GM18520 (cell line): ENCODE results near the gene RSBN1.

Experiments
- ATAC-seq: cut with Tn5 transposase; IDR thresholded peaks from one replicate; pipeline ENCODE4 v1.9.1; 2021; ENCODE audit not compliant: unreplicated experiment

The RSBN1 gene

GRCh38 chr1:113813218-113813617 is 942 bp upstream of the RSBN1 start:
- no peak for ATAC-seq

DNA sequence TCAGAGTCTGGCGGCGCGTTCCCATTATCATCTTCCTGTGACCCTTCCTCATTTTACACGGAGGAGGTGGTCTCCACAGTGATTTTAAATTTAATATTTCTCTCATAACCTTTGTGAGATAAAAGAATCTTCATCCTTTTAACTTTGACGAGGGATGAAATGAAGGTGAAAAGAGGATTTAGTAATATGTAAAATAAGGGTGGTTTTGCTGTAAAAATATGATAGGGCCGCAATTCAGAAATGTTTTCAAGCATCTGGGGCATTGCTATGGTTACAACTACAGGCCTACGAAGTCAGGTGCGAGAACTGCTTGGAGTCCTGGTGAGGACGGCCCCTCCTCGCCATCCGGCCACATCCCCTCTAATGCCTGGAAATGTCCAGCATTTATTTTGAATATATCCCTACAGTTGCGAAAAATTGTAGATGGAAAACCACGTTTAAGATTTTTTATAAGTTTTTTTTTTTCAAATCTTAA is 422 bp upstream of the RSBN1 start:
- no peak for ATAC-seq

DNA sequence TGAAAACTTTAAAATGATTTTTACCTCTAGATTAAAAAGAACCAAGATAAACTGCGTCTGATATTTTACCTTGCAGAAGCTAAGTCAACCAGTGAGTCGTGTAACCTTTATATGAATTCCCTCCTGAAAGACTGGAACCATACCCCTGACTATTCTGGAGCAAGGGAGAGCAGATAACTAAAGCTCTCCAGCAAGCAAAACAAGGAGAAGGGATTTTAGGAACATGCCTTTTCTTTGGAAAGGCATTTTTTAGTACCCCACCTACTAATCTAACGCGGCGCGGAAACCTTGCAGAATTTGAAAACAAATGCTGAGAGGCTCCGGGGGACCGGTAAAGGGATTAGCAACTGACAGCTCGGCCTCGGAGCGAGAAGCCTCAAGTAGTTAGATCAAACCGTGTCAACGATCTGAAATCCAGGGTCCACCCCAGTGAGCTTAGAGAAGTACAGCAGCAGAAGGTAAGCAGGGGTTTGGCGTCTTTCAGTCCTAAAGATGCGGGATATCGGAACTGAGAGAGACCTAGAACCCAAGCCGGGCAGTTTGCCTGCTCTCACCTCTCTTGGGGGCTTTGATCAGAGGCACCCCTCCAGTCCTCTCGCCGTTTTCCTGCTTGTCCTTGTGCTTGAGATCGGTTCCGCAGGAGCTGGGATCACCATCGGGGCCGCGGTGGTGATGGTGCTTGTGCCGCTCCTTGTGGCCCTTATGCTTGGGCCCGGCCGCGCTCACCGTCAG is 954 bp downstream of the RSBN1 start:
- no peak for ATAC-seq

DNA sequence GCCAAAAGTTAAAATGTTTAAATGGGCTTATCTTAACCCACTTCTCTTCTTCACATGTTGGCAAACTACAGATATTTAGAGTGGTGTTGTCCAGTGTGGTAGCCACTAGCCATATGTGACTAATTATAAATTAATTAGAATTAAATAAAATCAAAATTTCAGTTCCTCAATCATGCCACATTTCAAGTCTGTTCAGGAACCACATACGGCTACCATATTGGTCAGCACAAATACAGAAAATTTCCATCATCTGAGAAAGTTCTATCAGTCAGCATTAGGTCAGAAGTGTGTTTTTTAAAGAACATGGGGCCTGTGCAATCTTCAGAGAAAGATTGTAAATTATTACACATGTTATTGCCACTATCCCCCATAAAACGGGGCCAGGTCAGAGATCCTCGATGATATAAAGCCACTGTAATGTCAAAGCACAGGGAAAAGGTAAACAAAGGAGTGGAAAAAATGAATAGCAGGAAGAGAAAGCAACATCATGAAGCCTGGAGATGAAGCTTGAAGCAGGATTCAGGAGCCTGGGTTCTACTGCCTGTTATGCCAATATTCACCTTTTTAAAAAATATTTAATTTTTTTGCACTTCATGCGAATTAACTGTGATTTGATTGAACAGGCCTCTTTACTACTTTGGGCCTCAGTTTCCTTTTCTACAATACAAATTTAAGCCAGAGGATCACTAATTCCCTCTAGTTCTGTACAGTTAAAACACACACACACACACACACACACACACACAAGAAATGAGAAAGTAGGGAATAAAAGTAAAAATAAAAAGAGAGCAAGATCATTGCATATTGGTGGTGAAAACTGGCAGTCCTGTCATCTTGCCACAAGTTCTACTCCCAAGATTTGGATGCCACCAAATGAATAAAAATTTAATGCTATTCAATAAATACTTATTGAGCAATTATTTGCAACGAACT is 2.3 kb downstream of the RSBN1 start:
- no peak for ATAC-seq

DNA sequence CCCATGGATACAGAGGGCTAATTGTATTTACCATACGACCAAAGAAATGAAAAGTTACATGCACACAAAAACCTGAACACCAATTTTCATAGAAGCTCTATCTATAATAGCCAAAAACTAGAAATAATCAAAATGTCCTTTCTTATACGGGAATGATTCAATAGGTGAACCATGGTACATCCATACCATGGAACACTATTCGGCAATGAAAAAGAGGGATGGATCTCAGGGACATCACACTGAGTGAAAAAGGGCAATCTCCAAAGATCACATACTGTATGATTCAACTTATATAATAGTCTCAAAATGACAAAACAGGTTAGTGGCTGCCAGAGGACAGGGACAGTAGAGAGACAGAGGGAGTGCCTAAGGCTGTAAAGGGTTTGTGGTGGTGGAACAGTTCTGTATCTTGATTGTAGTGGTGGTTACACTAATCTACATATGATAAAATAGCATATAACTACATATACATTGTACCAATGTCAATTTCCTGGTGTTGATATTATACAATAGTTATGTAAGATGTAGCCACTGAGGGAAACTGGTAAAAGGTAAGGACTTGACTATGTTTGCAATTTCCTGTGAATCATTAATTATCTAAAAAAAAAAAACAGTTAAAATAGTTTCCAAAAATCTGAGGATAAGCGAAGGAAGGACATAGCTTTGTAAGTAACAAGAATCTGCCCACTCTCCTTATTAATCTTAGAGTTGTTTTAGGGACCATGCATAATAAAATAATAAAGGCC is 3.7 kb downstream of the RSBN1 start:
- ATAC-seq: no peak

GRCh38 chr1:113805639-113806038 is 6.6 kb downstream of the RSBN1 start:
- ATAC-seq: no peak

GRCh38 chr1:113805256-113805531 is 7.1 kb downstream of the RSBN1 start:
- ATAC-seq: no peak

GRCh38 chr1:113804421-113805255 is 7.6 kb downstream of the RSBN1 start:
- ATAC-seq: no peak

- no peak for ATAC-seq
These were observed 9.8 kb downstream of the RSBN1 start for GRCh38 chr1:113802367-113803007.

- ATAC-seq: no peak
These were observed 11.8 kb downstream of the RSBN1 start for GRCh38 chr1:113800487-113800886.

DNA sequence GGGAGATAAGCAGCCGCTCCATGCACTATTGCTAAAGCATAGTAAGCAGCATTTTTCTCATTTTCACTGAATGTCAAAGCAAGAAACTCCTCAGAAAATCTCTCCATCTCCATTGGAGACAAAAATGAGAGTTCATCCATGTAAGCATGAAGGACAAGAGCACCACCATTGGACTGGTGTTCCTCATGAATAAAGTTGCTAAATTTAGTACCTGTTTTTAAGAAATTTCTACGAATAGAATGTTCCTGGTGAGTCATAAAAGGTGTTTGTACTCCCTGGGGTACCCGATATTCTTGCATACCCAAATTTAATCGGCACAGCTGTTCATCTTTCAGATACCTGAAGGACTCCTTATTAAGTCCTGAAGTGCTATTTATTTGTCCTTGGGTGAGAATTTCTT is 14.8 kb downstream of the RSBN1 start:
- ATAC-seq: no peak

DNA sequence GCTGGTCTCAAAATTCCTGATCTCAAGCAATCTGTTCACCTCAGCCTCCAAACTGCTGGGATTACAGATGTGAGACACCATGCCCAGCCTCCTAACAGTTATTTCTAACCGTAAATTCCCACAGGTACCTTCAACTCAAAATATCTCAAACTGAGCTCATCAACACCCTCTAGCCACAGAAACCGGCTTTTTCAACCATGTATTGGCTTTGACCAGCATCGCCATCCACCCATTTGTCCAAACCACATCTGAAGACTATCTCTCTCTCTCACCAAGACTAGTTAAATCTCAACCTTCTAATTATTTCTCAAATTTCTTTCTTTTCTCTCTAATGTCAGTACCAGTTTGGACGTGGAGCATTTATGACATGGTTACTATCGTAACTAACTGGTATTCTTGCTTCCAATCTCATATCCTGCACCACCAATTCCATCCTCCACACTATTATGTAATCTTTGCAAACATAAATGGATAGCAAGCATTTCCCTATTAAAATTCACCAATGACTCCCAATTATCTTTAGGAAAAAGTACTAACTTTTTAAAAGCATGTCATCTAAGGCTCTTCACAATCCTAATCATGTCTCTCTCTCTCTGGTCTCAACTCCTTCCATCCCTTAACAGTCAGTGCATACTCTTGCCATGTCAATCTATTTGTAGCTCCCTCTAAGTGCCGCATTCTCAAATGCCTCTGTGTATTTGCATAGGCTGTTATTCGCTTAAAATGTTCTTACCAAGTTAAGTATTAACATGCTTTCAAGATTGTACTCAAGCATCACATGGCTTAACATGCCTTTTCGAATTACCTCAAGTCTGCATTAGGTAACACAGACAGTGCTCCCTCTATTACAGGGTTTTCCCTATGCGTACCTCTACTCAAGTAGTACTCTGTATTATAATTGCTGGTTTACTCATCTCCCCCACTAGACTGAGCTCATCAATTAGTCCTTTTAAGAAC is 18.1 kb downstream of the RSBN1 start:
- ATAC-seq: peak; percentile 46

DNA sequence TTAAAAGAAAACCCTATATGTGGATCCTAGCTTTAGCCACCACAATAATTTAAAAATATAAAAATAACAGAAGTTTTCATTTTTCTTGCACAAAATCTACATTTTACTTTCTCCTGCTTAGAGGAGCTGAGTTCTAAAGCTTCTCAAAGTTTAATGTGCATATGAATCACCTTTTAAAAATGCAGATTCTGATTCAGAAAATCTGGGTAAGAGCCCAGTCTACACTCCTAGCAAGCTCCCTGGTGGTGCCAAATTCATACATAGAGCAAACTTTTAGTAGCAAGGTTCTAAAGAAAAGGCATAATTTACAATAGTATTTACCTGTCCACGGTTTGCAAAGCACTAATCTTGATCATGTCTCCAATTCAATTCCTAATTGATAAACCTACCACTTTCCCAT is 19.3 kb downstream of the RSBN1 start:
- no peak for ATAC-seq

- no peak for ATAC-seq
These were observed 19.8 kb downstream of the RSBN1 start for GRCh38 chr1:113792471-113792870.

DNA sequence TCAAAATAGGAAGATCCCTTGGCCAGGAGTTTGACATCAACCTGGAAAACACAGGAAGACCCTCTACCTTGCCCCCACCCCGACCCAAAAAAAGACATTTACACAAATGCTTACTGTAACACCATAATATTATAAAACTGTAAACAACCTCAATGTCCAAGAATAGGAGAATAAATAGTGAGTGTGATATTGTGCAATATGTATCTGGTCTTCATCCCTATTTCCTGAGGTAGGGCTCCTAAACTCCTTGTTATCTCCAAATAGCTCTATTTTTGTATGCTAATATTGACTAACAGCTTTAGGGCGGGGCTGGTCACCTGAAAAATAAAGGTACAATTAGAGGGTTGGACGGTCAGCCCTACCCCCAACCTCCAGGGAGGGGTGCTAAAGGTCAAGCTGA is 23.5 kb downstream of the RSBN1 start:
- ATAC-seq: no peak

DNA sequence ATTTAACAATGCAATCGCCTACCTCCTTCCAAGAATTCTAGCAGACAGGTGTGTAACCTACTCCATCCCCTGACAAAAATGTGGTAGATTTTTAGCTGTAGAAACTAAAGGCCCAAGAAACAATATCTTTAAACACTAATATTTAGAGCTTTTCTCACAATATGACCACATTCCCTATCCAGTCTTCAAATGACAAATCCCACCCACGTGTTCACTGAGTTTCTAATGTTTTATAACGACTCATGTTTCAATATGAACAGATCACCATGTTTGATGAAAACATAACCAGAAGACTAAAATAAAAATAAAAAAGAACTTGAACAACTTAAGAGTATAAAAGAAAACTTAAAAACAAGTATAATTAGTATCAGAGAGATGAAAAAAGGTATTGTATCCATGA is 24.6 kb downstream of the RSBN1 start:
- no peak for ATAC-seq

DNA sequence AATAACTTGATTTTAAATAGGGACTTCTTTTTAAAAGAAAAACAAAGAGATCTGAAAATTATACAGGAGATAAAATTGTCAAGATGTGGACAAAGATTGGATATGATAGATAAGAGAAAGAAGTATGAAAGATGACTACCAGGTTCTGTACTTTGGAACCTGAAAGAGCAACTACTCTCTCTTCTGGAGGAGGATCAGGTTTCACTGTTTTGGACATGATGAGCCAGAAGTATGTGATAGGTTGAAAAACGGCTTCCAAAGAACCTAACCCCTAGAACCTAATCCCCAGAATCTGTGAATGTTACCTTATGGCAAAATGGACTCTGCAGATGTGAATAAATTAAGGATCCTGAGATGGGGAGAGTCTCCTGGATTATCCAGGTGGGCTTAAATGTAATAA is 26.2 kb downstream of the RSBN1 start:
- no peak for ATAC-seq

GRCh38 chr1:113784104-113784779 is 28.0 kb downstream of the RSBN1 start:
- peak; percentile 76 for ATAC-seq
